Lower lobe of right lung (tissue), 2 donors: ENCODE data around the gene RPS5. TPM values are rescaled to one million over a fixed set of nuclear protein-coding genes. Genes with fewer than 3 reads are reported as not detected.

ENCODE experiments used
- ATAC-seq, 2 donors: fragments of 200-7000 bp; cut with Tn5 transposase; one replicate each; pipeline ENCODE4 v1.9.1; 2020 to 2022; ENCODE audit warnings: mild to moderate bottlenecking in 2 of 2, moderate library complexity in 2 of 2
- DNase-seq: peaks from one replicate; pipeline ENCODE4 v3.0.0-alpha.2; 2020
- H3K27ac ChIP-seq: fragments of 200-600 bp; one replicate; pipeline ENCODE4 v1.8.0; 2022
- H3K27me3 ChIP-seq: fragments of 200-600 bp; one replicate; pipeline ENCODE4 v1.8.0; 2022; ENCODE audit warnings: low read depth
- H3K36me3 ChIP-seq: fragments of 200-600 bp; one replicate; pipeline ENCODE4 v1.8.0; 2022; ENCODE audit warnings: mild to moderate bottlenecking
- H3K4me1 ChIP-seq: fragments of 200-600 bp; one replicate; pipeline ENCODE4 v1.8.0; 2022
- H3K4me3 ChIP-seq: fragments of 200-600 bp; one replicate; pipeline ENCODE4 v1.8.0; 2022; ENCODE audit warnings: mild to moderate bottlenecking
- H3K9me3 ChIP-seq: fragments of 200-600 bp; one replicate; pipeline ENCODE4 v1.8.0; 2022
- intact Hi-C: fragments of 100-400 bp; cut with DNase I; formaldehyde crosslinking; loops from one replicate; pipeline ENCODE4 v1.11.0; 2022
- total RNA-seq: library from RNA; stranded (reverse); fragmentation: NEBNext Ultra II Directional; extraction: Animal tissue kit (Norgen Biotek cat#: 25700); gene quantifications from one replicate; pipeline ENCODE4 v1.2.1, GENCODE V29; 2021
- TF ChIP-seq, protein P1 (sequence below): fragments of 200-600 bp; IDR thresholded peaks from one replicate; pipeline ENCODE4 v1.8.0; 2022; ENCODE audit warnings: antibody characterized with exemption, mild to moderate bottlenecking
- donor health status: DM: no; HTN: yes; CAD: no; lungs with severe emphysema.

Gene RPS5
- total RNA-seq, 1 donor from 2014 or later, result 770 TPM

DNA sequence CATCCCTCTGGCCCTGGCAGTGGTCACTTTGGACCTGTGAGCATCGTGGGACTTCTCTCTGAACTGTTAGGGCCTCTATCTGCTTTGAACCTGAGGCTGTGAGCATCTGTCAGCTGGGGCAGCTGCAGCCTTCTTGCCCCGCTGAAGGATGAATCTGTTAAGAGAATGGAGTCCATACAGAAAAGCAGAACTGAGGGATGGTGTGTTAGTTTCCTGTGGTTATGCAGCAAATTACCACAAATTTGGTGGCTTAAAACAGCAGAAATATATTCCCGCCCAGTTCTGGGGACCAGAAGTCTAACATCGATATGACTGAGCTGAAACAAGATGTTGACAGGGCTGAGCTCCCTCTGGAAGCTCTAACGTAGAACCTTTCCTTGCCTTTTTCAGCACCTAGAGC is 22.9 kb upstream of the RPS5 start:
- intact Hi-C loops, result no loop called here
- Histone ChIP-seq H3K27ac (no peak overlapping the region), H3K36me3 (no peaks in the 10 kb centered on the region), H3K27me3 (peaks cover 7% of the 10 kb centered on the region), H3K4me1 (peaks cover 10% of the 10 kb centered on the region), H3K9me3 (no peaks in the 10 kb centered on the region), H3K4me3 (peak overlapping the region; percentile 1)
- no peak for ATAC-seq
- no peak for DNase-seq
- TF ChIP-seq, protein P1, sequence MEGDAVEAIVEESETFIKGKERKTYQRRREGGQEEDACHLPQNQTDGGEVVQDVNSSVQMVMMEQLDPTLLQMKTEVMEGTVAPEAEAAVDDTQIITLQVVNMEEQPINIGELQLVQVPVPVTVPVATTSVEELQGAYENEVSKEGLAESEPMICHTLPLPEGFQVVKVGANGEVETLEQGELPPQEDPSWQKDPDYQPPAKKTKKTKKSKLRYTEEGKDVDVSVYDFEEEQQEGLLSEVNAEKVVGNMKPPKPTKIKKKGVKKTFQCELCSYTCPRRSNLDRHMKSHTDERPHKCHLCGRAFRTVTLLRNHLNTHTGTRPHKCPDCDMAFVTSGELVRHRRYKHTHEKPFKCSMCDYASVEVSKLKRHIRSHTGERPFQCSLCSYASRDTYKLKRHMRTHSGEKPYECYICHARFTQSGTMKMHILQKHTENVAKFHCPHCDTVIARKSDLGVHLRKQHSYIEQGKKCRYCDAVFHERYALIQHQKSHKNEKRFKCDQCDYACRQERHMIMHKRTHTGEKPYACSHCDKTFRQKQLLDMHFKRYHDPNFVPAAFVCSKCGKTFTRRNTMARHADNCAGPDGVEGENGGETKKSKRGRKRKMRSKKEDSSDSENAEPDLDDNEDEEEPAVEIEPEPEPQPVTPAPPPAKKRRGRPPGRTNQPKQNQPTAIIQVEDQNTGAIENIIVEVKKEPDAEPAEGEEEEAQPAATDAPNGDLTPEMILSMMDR, result no peak

DNA sequence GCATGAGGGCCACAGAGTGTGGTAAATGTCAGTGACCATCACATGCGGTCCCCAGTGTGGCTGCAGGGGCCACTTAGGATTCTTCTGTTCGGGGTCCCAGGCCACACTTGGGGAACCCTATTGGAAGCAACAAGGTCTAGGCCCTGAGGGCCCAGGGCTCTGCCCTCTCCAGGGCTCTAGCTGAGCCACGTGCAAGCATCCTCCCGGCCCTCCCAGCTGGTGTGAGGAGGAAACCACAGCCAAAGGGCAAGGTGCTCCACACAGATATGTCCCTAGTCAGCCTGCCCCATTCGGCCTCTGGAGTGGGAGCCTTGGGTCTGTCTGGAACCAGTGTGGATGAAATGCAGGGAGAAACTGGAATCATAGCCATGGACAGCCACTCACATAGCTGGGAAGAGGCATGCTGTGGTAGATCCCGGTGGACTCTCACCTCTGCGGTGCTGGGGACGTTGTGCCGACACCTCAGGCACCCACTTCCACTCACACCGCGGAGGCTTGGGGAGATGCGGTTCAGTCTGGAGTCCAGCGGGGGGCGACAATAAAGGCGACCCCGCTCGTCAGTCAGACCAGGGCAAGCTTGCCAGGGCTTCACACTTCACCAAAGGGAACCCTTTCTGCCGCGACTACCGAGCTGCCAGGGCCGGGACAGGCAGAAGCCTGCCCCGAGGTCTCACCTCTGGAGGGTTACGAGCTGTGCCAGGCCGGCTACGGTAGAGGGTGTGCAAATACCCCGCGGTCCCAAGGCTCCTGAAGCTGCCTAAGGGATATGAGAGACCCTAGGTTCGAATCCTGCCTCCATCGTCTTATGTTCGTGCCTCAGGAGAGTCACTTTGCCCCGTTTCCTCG is 20.3 kb upstream of the RPS5 start:
- peak; percentile 31 for DNase-seq
- no peak for ATAC-seq
- peaks cover 2% of the 10 kb centered on the region for H3K4me1 ChIP-seq
- no peaks in the 10 kb centered on the region for H3K36me3 ChIP-seq
- intact Hi-C loops, result no loop called here
- TF ChIP-seq, protein P1, result no peak
- H3K27me3 ChIP-seq, result peaks cover 7% of the 10 kb centered on the region
- no peaks in the 10 kb centered on the region for H3K9me3 ChIP-seq
- no peak overlapping the region for H3K4me3 ChIP-seq
- no peak overlapping the region for H3K27ac ChIP-seq

DNA sequence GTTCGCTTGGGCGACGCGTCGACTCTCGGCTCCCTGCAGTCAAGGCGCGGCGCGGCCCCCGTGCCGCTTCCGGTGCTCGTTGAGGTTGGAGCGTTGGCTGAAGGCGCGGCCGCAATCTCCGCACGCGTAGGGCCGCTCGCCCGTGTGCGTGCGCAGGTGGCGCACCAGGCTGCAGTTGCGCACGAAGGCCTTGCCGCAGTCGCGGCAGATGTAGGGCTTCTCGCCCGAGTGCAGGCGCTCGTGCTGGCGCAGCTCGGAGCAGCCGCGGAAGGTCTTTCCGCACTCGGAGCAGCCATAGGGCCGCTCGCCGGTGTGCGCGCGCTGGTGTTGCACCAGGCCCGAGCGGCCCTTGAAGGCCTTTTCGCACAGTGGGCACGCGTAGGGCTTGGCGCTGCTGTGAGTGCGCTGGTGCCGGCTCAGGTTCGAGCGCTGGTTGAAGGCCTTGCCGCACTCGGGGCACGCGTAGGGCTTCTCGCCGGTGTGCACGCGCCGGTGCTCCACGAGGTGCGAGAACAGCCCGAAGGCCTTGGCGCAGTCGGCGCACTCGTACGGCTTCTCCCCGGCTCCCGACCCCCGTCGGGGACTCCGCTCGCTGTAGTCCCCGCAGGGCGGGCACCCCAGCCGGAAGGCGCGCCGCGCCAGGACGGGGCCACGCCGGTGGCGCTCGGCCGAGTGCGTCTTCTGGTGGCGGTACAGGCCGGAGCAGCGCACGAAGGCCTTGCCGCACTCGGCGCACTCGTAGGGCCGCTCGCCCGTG is 19.2 kb upstream of the RPS5 start:
- H3K9me3 ChIP-seq, result no peaks in the 10 kb centered on the region
- intact Hi-C loops, result no loop called here
- TF ChIP-seq, protein P1, result no peak
- no peak overlapping the region for H3K27ac ChIP-seq
- ATAC-seq (no peak), DNase-seq (no peak)
- no peaks in the 10 kb centered on the region for H3K36me3 ChIP-seq
- H3K4me3 ChIP-seq, result no peak overlapping the region
- peaks cover 5% of the 10 kb centered on the region for H3K4me1 ChIP-seq
- H3K27me3 ChIP-seq, result peaks cover 7% of the 10 kb centered on the region

DNA sequence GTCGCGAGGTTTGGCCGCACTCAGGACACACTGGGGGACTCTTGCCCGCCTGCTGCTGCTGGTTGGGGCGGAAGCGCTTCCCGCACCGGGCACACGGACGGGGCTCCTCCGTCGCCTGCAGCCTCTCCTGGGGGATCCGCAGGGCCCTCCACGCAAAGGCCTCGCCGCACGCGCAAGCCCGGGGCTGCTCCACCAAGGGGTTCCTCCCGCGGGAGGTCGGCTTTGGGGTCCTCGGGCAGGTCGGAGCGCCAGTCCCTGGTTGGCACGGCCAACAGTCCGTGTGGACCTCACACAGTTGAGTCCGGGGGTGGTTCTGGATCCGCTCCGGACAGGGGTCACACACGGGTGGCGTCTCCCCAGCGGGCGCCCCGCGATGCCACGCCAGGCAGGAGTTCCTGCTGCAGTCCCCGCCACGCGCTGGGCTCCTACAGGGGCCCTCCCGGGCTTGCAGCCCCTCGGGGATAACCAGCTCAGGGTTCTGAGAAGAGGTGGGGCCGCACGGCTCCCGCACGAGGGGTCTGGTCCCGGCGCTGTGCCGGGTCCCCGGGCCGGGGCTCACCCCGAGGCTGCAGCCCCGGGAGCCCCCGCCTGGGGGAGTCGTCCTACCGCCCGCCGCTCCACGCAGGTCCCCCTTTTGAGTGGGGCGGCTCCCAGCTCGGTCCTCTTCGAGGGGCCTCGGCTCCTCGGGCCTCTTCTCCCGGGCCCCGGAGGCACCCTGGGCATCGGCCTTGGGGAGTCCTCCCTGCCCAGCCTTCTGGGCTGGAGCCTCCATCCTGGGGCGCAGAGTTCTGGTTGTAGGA is 18.3 kb upstream of the RPS5 start:
- intact Hi-C loops, result no loop called here
- Histone ChIP-seq H3K9me3 (no peaks in the 10 kb centered on the region), H3K4me1 (peaks cover 12% of the 10 kb centered on the region), H3K4me3 (no peak overlapping the region), H3K27ac (no peak overlapping the region), H3K36me3 (no peaks in the 10 kb centered on the region), H3K27me3 (peaks cover 7% of the 10 kb centered on the region)
- no peak for ATAC-seq
- TF ChIP-seq, protein P1, result no peak
- DNase-seq, result no peak
